ENCODE measurements around the gene SMARCAL1. TPM values are rescaled to one million over a fixed set of nuclear protein-coding genes. Genes with fewer than 3 reads are reported as not detected.

The SMARCAL1 gene
- total and polyA plus RNA-seq, 9 of the 15 experiments (the other 6 are each of a cell fraction or from before 2014, with no cell fraction given): 8.2 to 27.9 (median 12.4) TPM

DNA sequence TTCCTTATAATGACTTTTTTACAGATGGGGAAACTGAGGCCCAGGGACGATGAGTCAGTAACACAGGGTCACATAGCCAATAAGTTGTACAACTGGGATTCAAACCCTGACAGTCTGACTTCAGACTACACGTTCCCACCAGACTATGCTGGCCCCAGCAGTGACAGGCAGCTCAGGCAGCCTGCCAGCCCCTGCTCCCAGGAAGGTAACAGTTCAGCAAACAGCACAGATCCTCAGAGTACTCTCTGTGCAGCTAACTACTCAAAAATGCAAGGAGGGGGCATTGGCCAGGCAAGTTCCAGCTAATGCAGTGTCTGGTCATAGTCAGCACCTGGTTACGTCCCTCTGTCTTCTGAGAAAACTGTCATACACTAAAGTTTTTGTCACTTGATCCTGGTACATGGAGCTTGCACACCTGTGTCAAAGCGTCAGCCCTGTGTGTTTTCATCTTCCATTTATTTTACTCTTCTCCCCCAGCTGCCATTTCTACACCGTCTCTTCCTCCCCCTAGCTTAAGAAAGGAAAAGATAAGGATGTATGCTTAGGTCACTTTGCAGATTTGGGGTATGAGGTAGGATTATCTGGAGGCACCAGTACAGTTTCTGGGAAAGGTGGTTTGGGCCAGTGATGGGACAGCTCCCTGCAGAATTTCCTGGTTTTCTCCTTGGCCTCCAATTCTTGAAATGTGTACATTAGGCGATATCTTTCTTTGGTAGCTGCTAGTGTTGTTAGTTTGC is 4.5 kb downstream of the SMARCAL1 start (continued):
- TF ChIP-seq, protein P1, sequence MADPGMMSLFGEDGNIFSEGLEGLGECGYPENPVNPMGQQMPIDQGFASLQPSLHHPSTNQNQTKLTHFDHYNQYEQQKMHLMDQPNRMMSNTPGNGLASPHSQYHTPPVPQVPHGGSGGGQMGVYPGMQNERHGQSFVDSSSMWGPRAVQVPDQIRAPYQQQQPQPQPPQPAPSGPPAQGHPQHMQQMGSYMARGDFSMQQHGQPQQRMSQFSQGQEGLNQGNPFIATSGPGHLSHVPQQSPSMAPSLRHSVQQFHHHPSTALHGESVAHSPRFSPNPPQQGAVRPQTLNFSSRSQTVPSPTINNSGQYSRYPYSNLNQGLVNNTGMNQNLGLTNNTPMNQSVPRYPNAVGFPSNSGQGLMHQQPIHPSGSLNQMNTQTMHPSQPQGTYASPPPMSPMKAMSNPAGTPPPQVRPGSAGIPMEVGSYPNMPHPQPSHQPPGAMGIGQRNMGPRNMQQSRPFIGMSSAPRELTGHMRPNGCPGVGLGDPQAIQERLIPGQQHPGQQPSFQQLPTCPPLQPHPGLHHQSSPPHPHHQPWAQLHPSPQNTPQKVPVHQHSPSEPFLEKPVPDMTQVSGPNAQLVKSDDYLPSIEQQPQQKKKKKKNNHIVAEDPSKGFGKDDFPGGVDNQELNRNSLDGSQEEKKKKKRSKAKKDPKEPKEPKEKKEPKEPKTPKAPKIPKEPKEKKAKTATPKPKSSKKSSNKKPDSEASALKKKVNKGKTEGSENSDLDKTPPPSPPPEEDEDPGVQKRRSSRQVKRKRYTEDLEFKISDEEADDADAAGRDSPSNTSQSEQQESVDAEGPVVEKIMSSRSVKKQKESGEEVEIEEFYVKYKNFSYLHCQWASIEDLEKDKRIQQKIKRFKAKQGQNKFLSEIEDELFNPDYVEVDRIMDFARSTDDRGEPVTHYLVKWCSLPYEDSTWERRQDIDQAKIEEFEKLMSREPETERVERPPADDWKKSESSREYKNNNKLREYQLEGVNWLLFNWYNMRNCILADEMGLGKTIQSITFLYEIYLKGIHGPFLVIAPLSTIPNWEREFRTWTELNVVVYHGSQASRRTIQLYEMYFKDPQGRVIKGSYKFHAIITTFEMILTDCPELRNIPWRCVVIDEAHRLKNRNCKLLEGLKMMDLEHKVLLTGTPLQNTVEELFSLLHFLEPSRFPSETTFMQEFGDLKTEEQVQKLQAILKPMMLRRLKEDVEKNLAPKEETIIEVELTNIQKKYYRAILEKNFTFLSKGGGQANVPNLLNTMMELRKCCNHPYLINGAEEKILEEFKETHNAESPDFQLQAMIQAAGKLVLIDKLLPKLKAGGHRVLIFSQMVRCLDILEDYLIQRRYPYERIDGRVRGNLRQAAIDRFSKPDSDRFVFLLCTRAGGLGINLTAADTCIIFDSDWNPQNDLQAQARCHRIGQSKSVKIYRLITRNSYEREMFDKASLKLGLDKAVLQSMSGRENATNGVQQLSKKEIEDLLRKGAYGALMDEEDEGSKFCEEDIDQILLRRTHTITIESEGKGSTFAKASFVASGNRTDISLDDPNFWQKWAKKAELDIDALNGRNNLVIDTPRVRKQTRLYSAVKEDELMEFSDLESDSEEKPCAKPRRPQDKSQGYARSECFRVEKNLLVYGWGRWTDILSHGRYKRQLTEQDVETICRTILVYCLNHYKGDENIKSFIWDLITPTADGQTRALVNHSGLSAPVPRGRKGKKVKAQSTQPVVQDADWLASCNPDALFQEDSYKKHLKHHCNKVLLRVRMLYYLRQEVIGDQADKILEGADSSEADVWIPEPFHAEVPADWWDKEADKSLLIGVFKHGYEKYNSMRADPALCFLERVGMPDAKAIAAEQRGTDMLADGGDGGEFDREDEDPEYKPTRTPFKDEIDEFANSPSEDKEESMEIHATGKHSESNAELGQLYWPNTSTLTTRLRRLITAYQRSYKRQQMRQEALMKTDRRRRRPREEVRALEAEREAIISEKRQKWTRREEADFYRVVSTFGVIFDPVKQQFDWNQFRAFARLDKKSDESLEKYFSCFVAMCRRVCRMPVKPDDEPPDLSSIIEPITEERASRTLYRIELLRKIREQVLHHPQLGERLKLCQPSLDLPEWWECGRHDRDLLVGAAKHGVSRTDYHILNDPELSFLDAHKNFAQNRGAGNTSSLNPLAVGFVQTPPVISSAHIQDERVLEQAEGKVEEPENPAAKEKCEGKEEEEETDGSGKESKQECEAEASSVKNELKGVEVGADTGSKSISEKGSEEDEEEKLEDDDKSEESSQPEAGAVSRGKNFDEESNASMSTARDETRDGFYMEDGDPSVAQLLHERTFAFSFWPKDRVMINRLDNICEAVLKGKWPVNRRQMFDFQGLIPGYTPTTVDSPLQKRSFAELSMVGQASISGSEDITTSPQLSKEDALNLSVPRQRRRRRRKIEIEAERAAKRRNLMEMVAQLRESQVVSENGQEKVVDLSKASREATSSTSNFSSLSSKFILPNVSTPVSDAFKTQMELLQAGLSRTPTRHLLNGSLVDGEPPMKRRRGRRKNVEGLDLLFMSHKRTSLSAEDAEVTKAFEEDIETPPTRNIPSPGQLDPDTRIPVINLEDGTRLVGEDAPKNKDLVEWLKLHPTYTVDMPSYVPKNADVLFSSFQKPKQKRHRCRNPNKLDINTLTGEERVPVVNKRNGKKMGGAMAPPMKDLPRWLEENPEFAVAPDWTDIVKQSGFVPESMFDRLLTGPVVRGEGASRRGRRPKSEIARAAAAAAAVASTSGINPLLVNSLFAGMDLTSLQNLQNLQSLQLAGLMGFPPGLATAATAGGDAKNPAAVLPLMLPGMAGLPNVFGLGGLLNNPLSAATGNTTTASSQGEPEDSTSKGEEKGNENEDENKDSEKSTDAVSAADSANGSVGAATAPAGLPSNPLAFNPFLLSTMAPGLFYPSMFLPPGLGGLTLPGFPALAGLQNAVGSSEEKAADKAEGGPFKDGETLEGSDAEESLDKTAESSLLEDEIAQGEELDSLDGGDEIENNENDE (IDR thresholded peaks at IDR 0.05; ENCODE audit: low read depth, low read length): no peak
- TF ChIP-seq MTA2 (IDR thresholded peaks at IDR 0.05; ENCODE audit: low read depth): peak; percentile 80
- TF ChIP-seq, protein P2, sequence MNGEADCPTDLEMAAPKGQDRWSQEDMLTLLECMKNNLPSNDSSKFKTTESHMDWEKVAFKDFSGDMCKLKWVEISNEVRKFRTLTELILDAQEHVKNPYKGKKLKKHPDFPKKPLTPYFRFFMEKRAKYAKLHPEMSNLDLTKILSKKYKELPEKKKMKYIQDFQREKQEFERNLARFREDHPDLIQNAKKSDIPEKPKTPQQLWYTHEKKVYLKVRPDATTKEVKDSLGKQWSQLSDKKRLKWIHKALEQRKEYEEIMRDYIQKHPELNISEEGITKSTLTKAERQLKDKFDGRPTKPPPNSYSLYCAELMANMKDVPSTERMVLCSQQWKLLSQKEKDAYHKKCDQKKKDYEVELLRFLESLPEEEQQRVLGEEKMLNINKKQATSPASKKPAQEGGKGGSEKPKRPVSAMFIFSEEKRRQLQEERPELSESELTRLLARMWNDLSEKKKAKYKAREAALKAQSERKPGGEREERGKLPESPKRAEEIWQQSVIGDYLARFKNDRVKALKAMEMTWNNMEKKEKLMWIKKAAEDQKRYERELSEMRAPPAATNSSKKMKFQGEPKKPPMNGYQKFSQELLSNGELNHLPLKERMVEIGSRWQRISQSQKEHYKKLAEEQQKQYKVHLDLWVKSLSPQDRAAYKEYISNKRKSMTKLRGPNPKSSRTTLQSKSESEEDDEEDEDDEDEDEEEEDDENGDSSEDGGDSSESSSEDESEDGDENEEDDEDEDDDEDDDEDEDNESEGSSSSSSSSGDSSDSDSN (IDR thresholded peaks at IDR 0.05; ENCODE audit: borderline replicate concordance in 1 of 2, low read depth in 2 of 2, low read length in 2 of 2): no peak
- TF ChIP-seq POLR2AphosphoS5 (IDR thresholded peaks at IDR 0.05; ENCODE audit: control insufficient read depth, insufficient read depth, low read depth, low read length): peak; percentile 83
- no peak for TF ChIP-seq ATF1 (CRISPR knock-in tag; IDR thresholded peaks at IDR 0.05)
- TF ChIP-seq ATF1 (tag; IDR thresholded peaks at IDR 0.05): peak; percentile 56
- no peak for TF ChIP-seq ZNF12 (CRISPR knock-in tag; IDR thresholded peaks at IDR 0.05)
- TF ChIP-seq YBX1 (IDR thresholded peaks at IDR 0.05): no peak
- no peak for TF ChIP-seq TSC22D4 (tag; IDR thresholded peaks at IDR 0.05)
- TF ChIP-seq TAL1 (IDR thresholded peaks at IDR 0.05): peak; percentile 90

All from K562 (cell line).